A549 (cell line): Measurements from ENCODE around the gene RMC1. TPM values are rescaled to one million over a fixed set of nuclear protein-coding genes. Genes with fewer than 3 reads are reported as not detected.

ENCODE experiments used
- ATAC-seq, 2 experiments: fragments of 200-7000 bp in 1 of 2; fragments of >200 bp in 1 of 2; cut with Nextera tagmentation in 1 of 2; cut with Tn5 transposase in 1 of 2; 3 replicates each; pipeline versions ENCODE4 v1.8.0 to v1.9.1; 2018 to 2020; ENCODE audit warnings: mild to moderate bottlenecking in 1 of 2, moderate library complexity in 1 of 2
- CTCF ChIA-PET: fragments of 300-600 bp; sonication (Branson Sonifier 250); formaldehyde crosslinking; extraction: SDS; loops from one replicate; lab custom pipeline; 2021; ENCODE audit warnings: antibody characterized with exemption, inconsistent platforms; lab: Yijun Ruan, JAX
- POLR2A ChIA-PET: fragments of 350-600 bp; formaldehyde crosslinking; extraction: SDS; loops from one replicate; lab custom pipeline; 2021; ENCODE audit warnings: antibody characterized with exemption, inconsistent platforms; lab: Yijun Ruan, JAX
- DNase-seq, 2 experiments: peaks; one replicate each; pipeline versions ENCODE4 v3.0.0 to v3.0.0-alpha.2; 2011 to 2016; ENCODE audit warnings: low read depth in 1 of 2, low spot score in 1 of 2
- FAIRE-seq: peaks from 2 replicates; lab custom pipeline; 2011; peaks lifted over from hg19 to GRCh38; lab: Jason Lieb, UNC
- H3K27ac ChIP-seq, 2 experiments: fragments of >200 bp; sonication (Bioruptor Twin); formaldehyde crosslinking; 3 replicates each; pipeline ENCODE4 v1.5.1; 2016 to 2017
- H3K4me1 ChIP-seq: fragments of >200 bp; sonication (Bioruptor Twin); formaldehyde crosslinking; 3 replicates; pipeline ENCODE4 v1.6.1; 2016
- H3K4me2 ChIP-seq: fragments of >200 bp; sonication (Bioruptor Twin); formaldehyde crosslinking; 3 replicates; pipeline ENCODE4 v1.6.1; 2016
- H3K4me3 ChIP-seq: fragments of >200 bp; sonication (Bioruptor Twin); formaldehyde crosslinking; 3 replicates; pipeline ENCODE4 v1.5.1; 2016
- H3K9me3 ChIP-seq: fragments of >200 bp; sonication (Bioruptor Twin); formaldehyde crosslinking; 3 replicates; pipeline ENCODE4 v1.6.1; 2016
- BHLHE40 ChIP-seq: IDR thresholded peaks from 2 replicates; pipeline ENCODE4 v1.6.1; 2012; ENCODE audit warnings: low read depth, low read length, inconsistent platforms
- CEBPB ChIP-seq, 2 experiments: fragments of >200 bp in 1 of 2; sonication (Bioruptor Twin) in 1 of 2; formaldehyde crosslinking in 1 of 2; IDR thresholded peaks; 2 replicates each; pipeline ENCODE4 v1.6.1; 2012 to 2016
- CTCF ChIP-seq: fragments of >200 bp; sonication (Bioruptor Twin); formaldehyde crosslinking; IDR thresholded peaks from 3 replicates; pipeline ENCODE4 v1.5.1; 2016
- FOSL2 ChIP-seq, 2 experiments: fragments of 450-650 bp in 1 of 2; fragments of >200 bp in 1 of 2; sonication (Bioruptor Twin) in 1 of 2; formaldehyde crosslinking; IDR thresholded peaks; 2 replicates each; pipeline versions ENCODE4 v1.5.0 to v1.6.1; 2016 to 2020; ENCODE audit warnings: mild to moderate bottlenecking in 1 of 2, moderate library complexity in 1 of 2
- FOXS1 ChIP-seq: fragments of 250-450 bp; sonication (Bioruptor Pico); IDR thresholded peaks from 2 replicates; pipeline ENCODE4 v1.5.0; 2020; ENCODE audit warnings: mild to moderate bottlenecking, moderate library complexity
- JUN ChIP-seq, 2 experiments: fragments of >200 bp; sonication (Bioruptor Twin); formaldehyde crosslinking; IDR thresholded peaks; 2 replicates in 1 of 2; 3 replicates in 1 of 2; pipeline ENCODE4 v1.6.1; 2016 to 2017
- KDM5A ChIP-seq: fragments of 200-600 bp; sonication (generic); IDR thresholded peaks from 2 replicates; pipeline ENCODE4 v1.6.1; 2016; ENCODE audit warnings: antibody characterized with exemption, mild to moderate bottlenecking
- MAFK ChIP-seq: fragments of 450-650 bp; IDR thresholded peaks from 2 replicates; pipeline ENCODE4 v1.6.1; 2014; ENCODE audit not compliant: partially characterized antibody
- MAZ ChIP-seq: fragments of 150-350 bp; IDR thresholded peaks from 2 replicates; pipeline ENCODE4 v1.6.1; 2014; ENCODE audit warnings: antibody characterized with exemption, low read depth, low read length, borderline replicate concordance
- MYC ChIP-seq: IDR thresholded peaks from 2 replicates; pipeline ENCODE4 v1.6.1; 2012; ENCODE audit warnings: mild to moderate bottlenecking, inconsistent platforms, low read length, improper control_type of control experiment, borderline replicate concordance
- RARB ChIP-seq: fragments of 250-450 bp; sonication (Bioruptor Pico); IDR thresholded peaks from 2 replicates; pipeline ENCODE4 v1.8.0; 2021; ENCODE audit warnings: mild to moderate bottlenecking, moderate library complexity
- RNF2 ChIP-seq: fragments of 200-600 bp; sonication (generic); IDR thresholded peaks from 2 replicates; pipeline ENCODE4 v1.6.1; 2016; ENCODE audit warnings: low read depth, mild to moderate bottlenecking, antibody characterized with exemption, moderate library complexity, borderline replicate concordance
- SREBF2 ChIP-seq: fragments of 450-650 bp; IDR thresholded peaks from 2 replicates; pipeline ENCODE4 v1.6.1; 2014; ENCODE audit warnings: mild to moderate bottlenecking, moderate library complexity
- TFCP2L1 ChIP-seq: fragments of 250-450 bp; sonication (Bioruptor Pico); IDR thresholded peaks from 2 replicates; pipeline ENCODE4 v1.5.0; 2021; ENCODE audit warnings: mild to moderate bottlenecking
- TP53 ChIP-seq: fragments of 250-450 bp; sonication (Bioruptor Pico); IDR thresholded peaks from 2 replicates; pipeline ENCODE4 v1.5.0; 2021; ENCODE audit warnings: mild to moderate bottlenecking, moderate library complexity
- USF2 ChIP-seq: fragments of 450-650 bp; IDR thresholded peaks from 2 replicates; pipeline ENCODE4 v1.6.1; 2014; ENCODE audit warnings: antibody characterized with exemption
- WGBS: methylation state at CpG from one replicate; pipeline ENCODE4 v1.1.6; 2017; ENCODE audit errors: missing lambda C conversion rate; 5-methylcytosine and 5-hydroxymethylcytosine counted together
- polyA plus RNA-seq, 4 experiments: library from polyadenylated mRNA; depleted of rRNA in 3 of 4; stranded (reverse); fragments of >200 nt; fragmentation: RNase III in 1 of 4; extraction: RNeasy Plus Mini Kit Qiagen cat#74134 plus additional on column Dnase treatment in 1 of 4; gene quantifications; 2 replicates in 3 of 4; 3 replicates in 1 of 4; pipeline ENCODE4 v1.2.3, GENCODE V29; 2011 to 2017

RMC1 gene
- polyA plus RNA-seq, 2 of the 4 experiments (the other 2 are of a cell fraction), result 15.7 to 17.5 TPM

GRCh38 chr18:23470620-23471387, 32.5 kb upstream of the RMC1 start (continued):
- TF ChIP-seq KDM5A (no peak), TFCP2L1 (CRISPR knock-in tag) (no peak), CEBPB (IDR thresholded peaks at IDR 0.05) (no peak), FOSL2 (IDR thresholded peaks at IDR 0.05) (no peak), FOSL2 (CRISPR knock-in tag; IDR thresholded peaks at IDR 0.05) (no peak), JUN (IDR thresholded peaks at IDR 0.05) (no peak), FOXS1 (CRISPR knock-in tag) (no peak), MYC (no peak), MAZ (no peak), CTCF (no peak), MAFK (no peak)

GRCh38 chr18:23471486-23471885, 31.8 kb upstream of the RMC1 start:
- POLR2A ChIA-PET, result no interaction called here
- no peak for FAIRE-seq
- DNase-seq, result no peak
- no peak; a peak in 1 of 6 replicates for ATAC-seq
- Histone ChIP-seq H3K9me3 (no peaks in the 10 kb centered on the region), H3K4me3 (no peak overlapping the region), H3K4me2 (no peak overlapping the region), H3K4me1 (no peaks in the 10 kb centered on the region), H3K27ac (no peak overlapping the region)
- CTCF ChIA-PET, result no interaction called here
- WGBS, result 91% methylated on average over 6 of the region's 6 CpGs
- TF ChIP-seq RARB, result no peak

GRCh38 chr18:23479829-23480505, 23.3 kb upstream of the RMC1 start:
- DNase-seq (no peak), FAIRE-seq (no peak)
- POLR2A ChIA-PET, result no interaction called here
- CTCF ChIA-PET, result interaction anchor here (0.9 to 1.6 kb wide), 2 partner anchors 19 to 36 kb away, joined by 3 to 4 read pairs; no protein-coding TSS in a partner anchor
- Histone ChIP-seq H3K4me3 (no peak overlapping the region), H3K4me2 (no peak overlapping the region), H3K9me3 (no peaks in the 10 kb centered on the region), H3K4me1 (no peaks in the 10 kb centered on the region), H3K27ac (no peak overlapping the region)
- no peak for TF ChIP-seq USF2
- TF ChIP-seq SREBF2, result no peak
- TF ChIP-seq CTCF, result no peak
- TF ChIP-seq BHLHE40, result no peak
- TF ChIP-seq TP53 (CRISPR knock-in tag), result no peak
- TF ChIP-seq RNF2, result no peak
- no peak for TF ChIP-seq FOSL2 (IDR thresholded peaks at IDR 0.05)
- TF ChIP-seq FOSL2 (CRISPR knock-in tag; IDR thresholded peaks at IDR 0.05), result no peak
- TF ChIP-seq, all 56 proteins: peak for 0
- WGBS, result 85% methylated on average over 3 of the region's 3 CpGs
- ATAC-seq, result no peak
